HepG2 (cell line): ENCODE measurements around the gene INTS2. TPM values are rescaled to one million over a fixed set of nuclear protein-coding genes. Genes with fewer than 3 reads are reported as not detected.

Experiments
- ELK4 ChIP-seq: sonication (generic); formaldehyde crosslinking; IDR thresholded peaks from 2 replicates; pipeline ENCODE4 v1.9.0; 2021; ENCODE audit warnings: missing genetic modification reagents, borderline replicate concordance
- MATR3 ChIP-seq: sonication (generic); formaldehyde crosslinking; IDR thresholded peaks from 2 replicates; pipeline ENCODE4 v1.4.0; 2020; ENCODE audit warnings: missing genetic modification reagents
- NFATC3 ChIP-seq: sonication (generic); formaldehyde crosslinking; IDR thresholded peaks from 2 replicates; pipeline ENCODE4 v1.5.1; 2020; ENCODE audit warnings: mild to moderate bottlenecking, missing genetic modification reagents
- RORA ChIP-seq: sonication (generic); formaldehyde crosslinking; IDR thresholded peaks from 2 replicates; pipeline ENCODE4 v1.5.0; 2020; ENCODE audit warnings: mild to moderate bottlenecking, missing genetic modification reagents, moderate library complexity
- SIN3A ChIP-seq: IDR thresholded peaks from 2 replicates; pipeline ENCODE4 v1.6.1; 2011; ENCODE audit warnings: low read depth, mild to moderate bottlenecking, control low read depth, low read length, borderline replicate concordance
- STAG1 ChIP-seq: sonication (generic); formaldehyde crosslinking; IDR thresholded peaks from 2 replicates; pipeline ENCODE4 v1.4.0; 2020; ENCODE audit warnings: missing genetic modification reagents
- ZFY ChIP-seq: sonication (generic); formaldehyde crosslinking; IDR thresholded peaks from 2 replicates; pipeline ENCODE4 v1.4.0; 2020; ENCODE audit warnings: missing genetic modification reagents
- ZKSCAN5 ChIP-seq: sonication (generic); formaldehyde crosslinking; IDR thresholded peaks from 2 replicates; pipeline ENCODE4 v1.5.1; 2020; ENCODE audit warnings: mild to moderate bottlenecking, missing genetic modification reagents
- ZMYM4 ChIP-seq: sonication (generic); formaldehyde crosslinking; IDR thresholded peaks from 2 replicates; pipeline ENCODE4 v1.8.1; 2023; ENCODE audit warnings: mild to moderate bottlenecking, missing genetic modification reagents
- ZNF292 ChIP-seq: sonication (generic); formaldehyde crosslinking; IDR thresholded peaks from 2 replicates; pipeline ENCODE4 v1.8.1; 2022; ENCODE audit warnings: mild to moderate bottlenecking, low read depth, missing genetic modification reagents, borderline replicate concordance
- ZNF326 ChIP-seq: sonication (generic); formaldehyde crosslinking; IDR thresholded peaks from 2 replicates; pipeline ENCODE4 v1.4.0; 2020; ENCODE audit warnings: missing genetic modification reagents, borderline replicate concordance
- ZNF383 ChIP-seq: sonication (generic); formaldehyde crosslinking; IDR thresholded peaks from 2 replicates; pipeline ENCODE4 v1.4.0; 2020; ENCODE audit warnings: missing genetic modification reagents, mild to moderate bottlenecking, borderline replicate concordance
- ZNF414 ChIP-seq: sonication (generic); formaldehyde crosslinking; IDR thresholded peaks from 2 replicates; pipeline ENCODE4 v1.5.0; 2020; ENCODE audit warnings: missing genetic modification reagents
- ZNF441 ChIP-seq: sonication (generic); formaldehyde crosslinking; IDR thresholded peaks from 2 replicates; pipeline ENCODE4 v1.7.0; 2021; ENCODE audit warnings: missing genetic modification reagents, borderline replicate concordance
- ZNF501 ChIP-seq: sonication (generic); formaldehyde crosslinking; IDR thresholded peaks from 2 replicates; pipeline ENCODE4 v1.5.1; 2020; ENCODE audit warnings: mild to moderate bottlenecking, moderate library complexity, missing genetic modification reagents
- ZNF530 ChIP-seq: sonication (generic); formaldehyde crosslinking; IDR thresholded peaks from 2 replicates; pipeline ENCODE4 v1.5.0; 2020; ENCODE audit warnings: low read depth, mild to moderate bottlenecking, missing genetic modification reagents
- ZNF558 ChIP-seq: sonication (generic); formaldehyde crosslinking; IDR thresholded peaks from 2 replicates; pipeline ENCODE4 v1.9.0; 2022; ENCODE audit warnings: mild to moderate bottlenecking, missing genetic modification reagents, borderline replicate concordance
- ZNF564 ChIP-seq: sonication (generic); formaldehyde crosslinking; IDR thresholded peaks from 2 replicates; pipeline ENCODE4 v1.8.1; 2023; ENCODE audit warnings: mild to moderate bottlenecking, missing genetic modification reagents
- ZNF891 ChIP-seq: sonication (generic); formaldehyde crosslinking; IDR thresholded peaks from 2 replicates; pipeline ENCODE4 v1.5.0; 2020; ENCODE audit warnings: mild to moderate bottlenecking, missing genetic modification reagents
- ZSCAN29 ChIP-seq: sonication (generic); formaldehyde crosslinking; conservative IDR thresholded peaks from 2 replicates; pipeline ENCODE4 v1.4.0; 2020; ENCODE audit warnings: mild to moderate bottlenecking, missing genetic modification reagents
- polyA plus RNA-seq, 8 experiments: library from polyadenylated mRNA; depleted of rRNA in 3 of 8; stranded (reverse) in 7 of 8; unstranded in 1 of 8; fragments of >200 nt; fragmentation: Illumina TruSeq in 4 of 8; extraction: Trizol in 4 of 8; gene quantifications; 2 replicates each; pipeline versions ENCODE4 v1.2.1 to v1.2.3, GENCODE V29; 2011 to 2016; ENCODE audit warnings: low read depth in 4 of 8, missing spikeins in 1 of 8, mixed read lengths in 1 of 8; ENCODE audit not compliant: insufficient read depth in 1 of 8
- total RNA-seq, 5 experiments: library from RNA; depleted of rRNA; stranded (reverse); fragments of >200 nt; fragmentation: Illumina TruSeq; extraction: Trizol; gene quantifications; 2 replicates each; pipeline ENCODE4 v1.2.3, GENCODE V29; 2016; ENCODE audit warnings: low read depth in 1 of 5
- TF ChIP-seq, protein P1 (sequence below): sonication (generic); formaldehyde crosslinking; IDR thresholded peaks from 2 replicates; pipeline ENCODE4 v1.4.0; 2020; ENCODE audit warnings: missing genetic modification reagents
- TF ChIP-seq, protein P2 (sequence below): sonication (generic); formaldehyde crosslinking; IDR thresholded peaks from 2 replicates; pipeline ENCODE4 v1.4.0; 2020; ENCODE audit warnings: missing genetic modification reagents, borderline replicate concordance

The INTS2 gene
- total and polyA plus RNA-seq, 2 of the 13 experiments (the other 11 are each of a cell fraction or from before 2014, with no cell fraction given), result 20.5 to 30.2 TPM

GRCh38 chr17:61927208-61928100, at the start of gene INTS2 (continued):
- peak; percentile 86; the same call in 1 of the 2 replicates for TF ChIP-seq ZNF558
- peak; percentile 84 for TF ChIP-seq ZNF441 (CRISPR knock-in tag)
- TF ChIP-seq ZFY (CRISPR knock-in tag), result peak; percentile 100
- peak; percentile 97 for TF ChIP-seq ZMYM4
- peak; percentile 98 for TF ChIP-seq ZNF501 (CRISPR knock-in tag)
- peak; percentile 72; the same call in 1 of the 2 replicates for TF ChIP-seq RORA (CRISPR knock-in tag)
- TF ChIP-seq ZSCAN29 (CRISPR knock-in tag), result peak; percentile 76
- TF ChIP-seq STAG1 (CRISPR knock-in tag), result peak; percentile 9; the same call in 1 of the 2 replicates
- peak; percentile 88 for TF ChIP-seq ZNF564 (CRISPR knock-in tag)
- TF ChIP-seq, protein P1, sequence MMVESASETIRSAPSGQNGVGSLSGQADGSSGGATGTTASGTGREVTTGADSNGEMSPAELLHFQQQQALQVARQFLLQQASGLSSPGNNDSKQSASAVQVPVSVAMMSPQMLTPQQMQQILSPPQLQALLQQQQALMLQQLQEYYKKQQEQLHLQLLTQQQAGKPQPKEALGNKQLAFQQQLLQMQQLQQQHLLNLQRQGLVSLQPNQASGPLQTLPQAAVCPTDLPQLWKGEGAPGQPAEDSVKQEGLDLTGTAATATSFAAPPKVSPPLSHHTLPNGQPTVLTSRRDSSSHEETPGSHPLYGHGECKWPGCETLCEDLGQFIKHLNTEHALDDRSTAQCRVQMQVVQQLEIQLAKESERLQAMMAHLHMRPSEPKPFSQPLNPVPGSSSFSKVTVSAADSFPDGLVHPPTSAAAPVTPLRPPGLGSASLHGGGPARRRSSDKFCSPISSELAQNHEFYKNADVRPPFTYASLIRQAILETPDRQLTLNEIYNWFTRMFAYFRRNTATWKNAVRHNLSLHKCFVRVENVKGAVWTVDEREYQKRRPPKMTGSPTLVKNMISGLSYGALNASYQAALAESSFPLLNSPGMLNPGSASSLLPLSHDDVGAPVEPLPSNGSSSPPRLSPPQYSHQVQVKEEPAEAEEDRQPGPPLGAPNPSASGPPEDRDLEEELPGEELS (CRISPR knock-in tag), result peak; percentile 45
- TF ChIP-seq ZNF292 (CRISPR knock-in tag), result no peak; the same call in 1 of the 2 replicates
- peak; percentile 97 for TF ChIP-seq ZNF891 (CRISPR knock-in tag)
- TF ChIP-seq ELK4 (CRISPR knock-in tag), result no peak
- peak; percentile 89; the same call in 1 of the 2 replicates for TF ChIP-seq SIN3A
- TF ChIP-seq ZKSCAN5 (CRISPR knock-in tag), result no peak
- no peak for TF ChIP-seq MATR3
- TF ChIP-seq, protein P2, sequence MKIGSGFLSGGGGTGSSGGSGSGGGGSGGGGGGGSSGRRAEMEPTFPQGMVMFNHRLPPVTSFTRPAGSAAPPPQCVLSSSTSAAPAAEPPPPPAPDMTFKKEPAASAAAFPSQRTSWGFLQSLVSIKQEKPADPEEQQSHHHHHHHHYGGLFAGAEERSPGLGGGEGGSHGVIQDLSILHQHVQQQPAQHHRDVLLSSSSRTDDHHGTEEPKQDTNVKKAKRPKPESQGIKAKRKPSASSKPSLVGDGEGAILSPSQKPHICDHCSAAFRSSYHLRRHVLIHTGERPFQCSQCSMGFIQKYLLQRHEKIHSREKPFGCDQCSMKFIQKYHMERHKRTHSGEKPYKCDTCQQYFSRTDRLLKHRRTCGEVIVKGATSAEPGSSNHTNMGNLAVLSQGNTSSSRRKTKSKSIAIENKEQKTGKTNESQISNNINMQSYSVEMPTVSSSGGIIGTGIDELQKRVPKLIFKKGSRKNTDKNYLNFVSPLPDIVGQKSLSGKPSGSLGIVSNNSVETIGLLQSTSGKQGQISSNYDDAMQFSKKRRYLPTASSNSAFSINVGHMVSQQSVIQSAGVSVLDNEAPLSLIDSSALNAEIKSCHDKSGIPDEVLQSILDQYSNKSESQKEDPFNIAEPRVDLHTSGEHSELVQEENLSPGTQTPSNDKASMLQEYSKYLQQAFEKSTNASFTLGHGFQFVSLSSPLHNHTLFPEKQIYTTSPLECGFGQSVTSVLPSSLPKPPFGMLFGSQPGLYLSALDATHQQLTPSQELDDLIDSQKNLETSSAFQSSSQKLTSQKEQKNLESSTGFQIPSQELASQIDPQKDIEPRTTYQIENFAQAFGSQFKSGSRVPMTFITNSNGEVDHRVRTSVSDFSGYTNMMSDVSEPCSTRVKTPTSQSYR (CRISPR knock-in tag), result peak; percentile 57; the same call in 1 of the 2 replicates
- no peak for TF ChIP-seq ZNF414 (CRISPR knock-in tag)
- peak; percentile 77; the same call in 1 of the 2 replicates for TF ChIP-seq ZNF530 (CRISPR knock-in tag)
- TF ChIP-seq ZNF326 (CRISPR knock-in tag), result peak; percentile 51; the same call in 1 of the 2 replicates
- TF ChIP-seq ZNF383, result no peak; the same call in 1 of the 2 replicates
- TF ChIP-seq NFATC3, result no peak
